Esophagus squamous epithelium (tissue), 4 donors: ENCODE measurements around the gene MECP2.

Source experiments
- POLR2A ChIP-seq, 4 donors: fragments of 450-650 bp; IDR thresholded peaks; one replicate each; pipeline ENCODE4 v1.6.1; 2017; ENCODE audit warnings: antibody characterized with exemption in 4 of 4, mild to moderate bottlenecking in 4 of 4, moderate library complexity in 3 of 4
- TF ChIP-seq, protein P1 (sequence below), 6 experiments: fragments of 450-650 bp in 4 of 6; fragments of 200-600 bp in 2 of 6; sonication (generic) in 2 of 6; IDR thresholded peaks; one replicate each; pipeline ENCODE4 v1.5.1; 2016 to 2019; ENCODE audit warnings: antibody characterized with exemption in 6 of 6, mild to moderate bottlenecking in 4 of 6, moderate library complexity in 4 of 6

GRCh38 chrX:153988493-153988892 lies 109.0 kb downstream of the MECP2 start:
- no peak for TF ChIP-seq POLR2A (IDR thresholded peaks at IDR 0.05)
- TF ChIP-seq, protein P1, sequence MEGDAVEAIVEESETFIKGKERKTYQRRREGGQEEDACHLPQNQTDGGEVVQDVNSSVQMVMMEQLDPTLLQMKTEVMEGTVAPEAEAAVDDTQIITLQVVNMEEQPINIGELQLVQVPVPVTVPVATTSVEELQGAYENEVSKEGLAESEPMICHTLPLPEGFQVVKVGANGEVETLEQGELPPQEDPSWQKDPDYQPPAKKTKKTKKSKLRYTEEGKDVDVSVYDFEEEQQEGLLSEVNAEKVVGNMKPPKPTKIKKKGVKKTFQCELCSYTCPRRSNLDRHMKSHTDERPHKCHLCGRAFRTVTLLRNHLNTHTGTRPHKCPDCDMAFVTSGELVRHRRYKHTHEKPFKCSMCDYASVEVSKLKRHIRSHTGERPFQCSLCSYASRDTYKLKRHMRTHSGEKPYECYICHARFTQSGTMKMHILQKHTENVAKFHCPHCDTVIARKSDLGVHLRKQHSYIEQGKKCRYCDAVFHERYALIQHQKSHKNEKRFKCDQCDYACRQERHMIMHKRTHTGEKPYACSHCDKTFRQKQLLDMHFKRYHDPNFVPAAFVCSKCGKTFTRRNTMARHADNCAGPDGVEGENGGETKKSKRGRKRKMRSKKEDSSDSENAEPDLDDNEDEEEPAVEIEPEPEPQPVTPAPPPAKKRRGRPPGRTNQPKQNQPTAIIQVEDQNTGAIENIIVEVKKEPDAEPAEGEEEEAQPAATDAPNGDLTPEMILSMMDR (IDR thresholded peaks at IDR 0.05): no peak
